Measurements from ENCODE around the gene SPP1.

- TF ChIP-seq CTCF (IDR thresholded peaks at IDR 0.05) (no peak), POLR2A (IDR thresholded peaks at IDR 0.05) (no peak)
These were observed 11.0 kb downstream of the SPP1 start for GRCh38 chr4:87986508-87986907.

Data from thyroid gland (tissue), 4 donors.